GM10248 (cell line): Measurements from ENCODE around the gene AARS2.

ENCODE experiments used
- CTCF ChIA-PET: fragments of 300-600 bp; sonication (Branson Sonifier 250); formaldehyde crosslinking; extraction: SDS; loops from one replicate; lab custom pipeline; 2021; ENCODE audit warnings: antibody characterized with exemption; lab: Yijun Ruan, JAX
- POLR2A ChIA-PET: fragments of 350-650 bp; sonication (Branson Sonifier 250); formaldehyde crosslinking; extraction: SDS; loops from one replicate; lab custom pipeline; 2020; ENCODE audit warnings: antibody characterized with exemption; lab: Yijun Ruan, JAX
- DNase-seq: peaks from one replicate; pipeline ENCODE4 v3.0.0; 2012; ENCODE audit errors: extremely low spot score
- CTCF ChIP-seq: IDR thresholded peaks from 2 replicates; pipeline ENCODE4 v1.5.1; 2012; ENCODE audit warnings: mild to moderate bottlenecking, low read depth; ENCODE audit errors: extremely low read depth, missing control alignments, control extremely low read depth

The AARS2 gene

GRCh38 chr6:44276667-44277640, 36.2 kb downstream of the AARS2 start:
- no peak for TF ChIP-seq CTCF
- DNase-seq, result no peak
- ChIA-PET CTCF (interaction anchor here (1.2 to 3.1 kb wide), 6 partner anchors 9 to 104 kb away, joined by 3 to 19 read pairs (median 6); partner anchors contain the start of gene AARS2), POLR2A (interaction anchor here (1.3 kb wide), 1 partner anchor 21 kb away, joined by 3 read pairs; no protein-coding TSS in a partner anchor)

DNA sequence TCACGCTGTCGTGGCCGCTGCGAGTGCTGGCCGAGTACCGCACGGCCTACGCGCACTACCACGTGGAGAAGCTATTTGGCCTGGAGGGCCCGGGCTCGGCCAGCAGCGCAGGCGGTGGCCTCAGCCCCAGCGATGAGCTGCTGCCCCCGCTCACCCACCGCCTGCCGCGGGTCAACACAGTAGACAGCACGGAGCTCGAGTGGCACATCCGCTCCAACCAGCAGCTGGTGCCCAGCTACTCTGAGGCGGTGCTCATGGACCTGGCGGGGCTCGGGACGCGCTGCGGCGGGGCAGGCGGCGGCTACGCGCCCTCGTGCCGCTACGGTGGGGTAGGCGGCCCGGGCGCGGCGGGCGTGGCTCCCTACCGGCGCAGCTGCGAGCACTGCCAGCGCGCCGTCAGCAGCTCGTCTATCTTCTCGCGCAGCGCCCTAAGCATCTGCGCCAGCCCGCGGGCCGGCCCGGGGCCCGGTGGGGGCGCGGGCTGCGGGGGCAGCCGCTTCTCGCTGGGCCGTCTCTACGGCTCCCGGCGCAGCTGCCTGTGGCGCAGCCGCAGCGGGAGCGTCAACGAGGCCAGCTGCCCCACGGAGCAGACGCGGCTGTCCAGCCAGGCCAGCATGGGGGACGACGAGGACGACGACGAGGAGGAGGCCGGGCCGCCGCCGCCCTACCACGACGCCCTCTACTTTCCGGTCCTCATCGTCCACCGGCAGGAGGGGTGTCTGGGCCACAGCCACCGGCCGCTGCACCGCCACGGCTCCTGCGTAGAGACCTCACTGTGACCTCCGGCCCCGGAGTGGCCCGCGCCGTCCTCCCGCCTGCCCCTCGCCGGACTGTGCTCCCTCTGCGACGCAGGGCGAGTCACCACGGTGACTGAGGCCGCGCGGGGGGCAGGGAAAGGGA, 37.1 kb downstream of the AARS2 start:
- CTCF ChIA-PET, result interaction anchor here (0.7 to 3.1 kb wide), 4 partner anchors 8 to 62 kb away, joined by 3 to 19 read pairs (median 3); no protein-coding TSS in a partner anchor
- POLR2A ChIA-PET, result interaction anchor here (1.3 kb wide), 1 partner anchor 20 kb away, joined by 3 read pairs; no protein-coding TSS in a partner anchor
- DNase-seq, result no peak
- TF ChIP-seq CTCF, result no peak

DNA sequence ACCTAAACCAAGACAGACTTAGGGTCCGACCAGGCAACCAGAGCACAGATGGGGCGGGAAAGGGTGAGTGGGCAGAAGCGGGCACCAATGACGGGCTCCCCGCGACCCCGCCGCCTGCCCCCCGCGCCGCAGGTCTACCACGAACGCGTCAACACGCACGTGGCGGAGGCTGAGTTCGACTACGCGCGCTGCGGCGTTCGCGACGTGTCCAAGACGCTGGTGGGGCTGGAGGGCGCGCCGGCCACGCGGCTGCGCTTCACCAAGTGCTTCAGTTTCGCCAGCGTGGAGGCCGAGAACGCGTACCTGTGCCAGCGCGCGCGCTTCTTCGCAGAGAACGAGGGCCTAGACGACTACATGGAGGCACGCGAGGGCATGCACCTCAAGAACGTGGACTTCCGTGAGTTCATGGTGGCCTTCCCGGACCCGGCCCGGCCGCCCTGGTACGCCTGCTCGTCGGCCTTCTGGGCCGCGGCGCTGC, 37.8 kb downstream of the AARS2 start:
- POLR2A ChIA-PET, result no interaction called here
- CTCF ChIA-PET, result interaction anchor here (0.7 to 1.4 kb wide), 4 partner anchors 9 to 63 kb away, joined by 3 to 4 read pairs (median 3); partner anchors contain the start of gene AARS2
- no peak for DNase-seq
- TF ChIP-seq CTCF, result no peak

DNA sequence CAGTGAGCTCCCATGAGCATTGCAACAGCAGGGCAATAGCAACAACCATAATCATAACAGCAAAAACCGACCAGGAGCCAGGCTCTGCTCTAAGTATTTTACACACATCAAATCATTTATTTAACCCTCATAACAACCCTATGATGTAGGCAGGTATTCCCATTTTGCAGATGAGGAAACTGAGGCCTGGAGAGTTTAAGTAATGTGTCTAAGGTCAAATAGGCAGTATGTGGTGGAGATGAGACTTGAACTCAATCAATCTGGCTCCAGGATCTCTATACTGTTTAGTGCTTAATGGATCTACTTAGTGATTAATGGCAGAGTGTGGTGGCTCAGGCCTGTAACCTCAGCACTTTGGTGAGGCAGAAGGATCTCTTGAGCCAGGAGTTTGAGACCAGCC, 39.5 kb downstream of the AARS2 start:
- no peak for DNase-seq
- ChIA-PET POLR2A (no interaction called here), CTCF (interaction anchor here (1.4 kb wide), 1 partner anchor 39 kb away, joined by 4 read pairs; the partner anchor contains the start of gene AARS2)
- no peak for TF ChIP-seq CTCF

- POLR2A ChIA-PET, result no interaction called here
- CTCF ChIA-PET, result no interaction called here
- TF ChIP-seq CTCF, result no peak
- no peak for DNase-seq
Measured at GRCh38 chr6:44272999-44273566, 40.1 kb downstream of the AARS2 start.
